Smooth muscle cell (in vitro differentiated cells): ENCODE data around the gene UBLCP1. TPM values are rescaled to one million over a fixed set of nuclear protein-coding genes. Genes with fewer than 3 reads are reported as not detected.
A peak's percentile ranks its signal among the peaks of the same experiment; 100 is the strongest.

Source experiments
- DNase-seq: peaks from one replicate; lab custom pipeline; 2025; ENCODE audit not compliant: unreplicated experiment; lab: John Stamatoyannopoulos, UW
- H2AFZ ChIP-seq: fragments of 200-600 bp; sonication (generic); 2 replicates; pipeline ENCODE4 v1.6.0; 2016; ENCODE audit warnings: antibody characterized with exemption, low read depth, mild to moderate bottlenecking
- H3F3A ChIP-seq: fragments of 200-600 bp; sonication (generic); 2 replicates; pipeline ENCODE4 v1.6.0; 2017; ENCODE audit warnings: antibody characterized with exemption, low read depth
- H3K27ac ChIP-seq: fragments of 200-600 bp; sonication (generic); 2 replicates; pipeline ENCODE4 v1.5.1; 2016; ENCODE audit warnings: low read depth, mild to moderate bottlenecking
- H3K27me3 ChIP-seq: fragments of 200-600 bp; sonication (generic); 2 replicates; pipeline ENCODE4 v1.6.1; 2016; ENCODE audit warnings: low read depth, mild to moderate bottlenecking
- H3K36me3 ChIP-seq: fragments of 200-600 bp; sonication (generic); 2 replicates; pipeline ENCODE4 v1.5.1; 2016; ENCODE audit warnings: low read depth
- H3K4me1 ChIP-seq: fragments of 200-600 bp; sonication (generic); 2 replicates; pipeline ENCODE4 v1.5.1; 2016; ENCODE audit warnings: low read depth
- H3K4me2 ChIP-seq: fragments of 200-600 bp; sonication (generic); 2 replicates; pipeline ENCODE4 v1.6.0; 2016; ENCODE audit warnings: mild to moderate bottlenecking
- H3K4me3 ChIP-seq: fragments of 200-600 bp; sonication (generic); 2 replicates; pipeline ENCODE4 v1.5.1; 2016; ENCODE audit warnings: mild to moderate bottlenecking
- H3K79me2 ChIP-seq: fragments of 200-600 bp; sonication (generic); 2 replicates; pipeline ENCODE4 v1.6.0; 2016; ENCODE audit warnings: low read depth, mild to moderate bottlenecking
- H3K9ac ChIP-seq: fragments of 200-600 bp; sonication (generic); 2 replicates; pipeline ENCODE4 v1.6.0; 2016; ENCODE audit warnings: low read depth
- H3K9me3 ChIP-seq: fragments of 200-600 bp; sonication (generic); replicated peaks from 2 replicates; pipeline ENCODE4 v1.5.1; 2016; ENCODE audit warnings: low read depth
- H4K20me1 ChIP-seq: fragments of 200-600 bp; sonication (generic); 2 replicates; pipeline ENCODE4 v1.6.0; 2016; ENCODE audit warnings: low read depth
- CTCF ChIP-seq: fragments of 200-600 bp; sonication (generic); IDR thresholded peaks from 2 replicates; pipeline ENCODE4 v1.5.1; 2017; ENCODE audit warnings: borderline replicate concordance, mild to moderate bottlenecking, antibody characterized with exemption; ENCODE audit not compliant: insufficient read depth, poor library complexity, severe bottlenecking
- WGBS: methylation state at CpG from one replicate; pipeline ENCODE4 v1.1.7; 2016; ENCODE audit warnings: low lambda C conversion rate; 5-methylcytosine and 5-hydroxymethylcytosine counted together
- polyA plus RNA-seq: library from polyadenylated mRNA; unstranded; fragments of >200 nt; fragmentation: Nextera tagmentation; extraction: Ambion mirVana; gene quantifications from 2 replicates; pipeline ENCODE4 v1.2.1, GENCODE V29; 2016
- total RNA-seq: library from RNA; depleted of rRNA; stranded (reverse); fragments of >200 nt; gene quantifications from 2 replicates; pipeline ENCODE4 v1.2.3, GENCODE V29; 2014

Gene UBLCP1
- total and polyA plus RNA-seq, 2 experiments from 2014 or later = 32.9 to 44.1 TPM

DNA sequence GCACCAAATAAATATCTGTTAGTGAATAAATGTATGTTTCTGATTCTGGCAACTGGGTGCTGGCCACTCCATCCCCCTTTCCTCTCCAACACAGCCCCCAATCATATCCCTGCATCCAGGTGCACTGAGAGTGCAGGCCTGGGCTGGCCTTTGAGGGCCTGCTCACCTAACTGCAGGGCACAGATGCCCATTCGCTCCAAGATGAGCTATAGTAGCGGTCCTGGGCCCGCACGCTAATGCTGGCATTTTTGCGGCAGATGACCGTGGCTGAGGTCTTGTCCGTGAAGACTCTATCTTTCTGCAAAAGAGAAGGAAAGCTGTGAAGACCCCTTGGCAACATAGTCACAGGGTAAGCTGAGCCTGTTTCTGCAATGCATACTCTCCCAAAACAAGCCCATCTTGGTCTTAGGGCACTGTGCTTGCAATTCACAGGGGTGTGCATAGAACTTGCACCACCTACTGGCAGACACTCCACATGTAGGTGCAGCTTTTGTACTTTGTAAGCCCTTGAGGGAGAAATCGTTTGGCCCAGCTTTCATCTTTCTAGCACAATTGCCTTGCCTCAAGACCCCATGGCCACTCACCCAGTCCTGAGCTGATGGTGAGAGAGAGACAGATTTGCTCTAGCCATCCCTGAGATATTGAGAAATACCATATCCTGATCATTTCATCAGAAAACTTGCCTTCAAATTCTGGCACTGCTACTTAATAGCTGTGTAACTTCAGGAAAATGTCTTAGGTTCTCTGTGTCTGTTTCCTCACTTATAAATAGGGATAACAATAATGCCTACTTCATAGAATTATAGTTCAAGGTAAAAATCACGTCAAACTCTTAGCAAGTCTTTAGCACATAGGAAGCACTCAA lies 53.7 kb downstream of the UBLCP1 start:
- H3K9me3 ChIP-seq = no peaks in the 10 kb centered on the region
- H3K36me3 ChIP-seq = no peaks in the 10 kb centered on the region
- H3K4me3 ChIP-seq = no peak overlapping the region
- no peaks in the 10 kb centered on the region for H3F3A ChIP-seq
- no peak overlapping the region for H3K9ac ChIP-seq
- no peak overlapping the region for H3K4me2 ChIP-seq
- no peak for DNase-seq
- peak; percentile 48 for TF ChIP-seq CTCF
- no peaks in the 10 kb centered on the region for H3K79me2 ChIP-seq
- 81% methylated on average over 9 of the region's 9 CpGs for WGBS
- H2AFZ ChIP-seq = no peak overlapping the region
- H3K4me1 ChIP-seq = no peaks in the 10 kb centered on the region
- peaks cover 11% of the 10 kb centered on the region for H3K27me3 ChIP-seq
- H3K27ac ChIP-seq = no peak overlapping the region
- no peaks in the 10 kb centered on the region for H4K20me1 ChIP-seq

DNA sequence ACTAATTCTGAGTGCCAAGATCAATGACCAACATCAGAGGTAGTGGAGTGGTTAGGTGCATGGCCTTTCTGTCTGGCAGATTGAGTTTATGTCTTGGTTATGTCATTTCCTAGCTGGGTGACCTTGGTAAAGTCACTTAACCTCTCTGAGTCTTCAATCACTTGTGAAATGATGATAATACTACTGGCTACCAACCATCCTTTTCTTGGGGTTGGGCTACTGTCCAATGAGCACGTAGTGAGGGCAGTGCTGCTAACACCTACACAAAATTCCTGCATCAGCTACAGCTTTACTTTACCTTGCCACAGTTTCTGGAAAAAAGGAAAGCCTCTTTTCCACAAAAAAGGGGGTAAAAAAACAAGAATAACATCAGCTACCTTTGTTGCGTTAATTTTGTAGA lies 54.8 kb downstream of the UBLCP1 start:
- Histone ChIP-seq H3K4me2 (no peak overlapping the region), H3K9me3 (no peaks in the 10 kb centered on the region)
- 78% methylated on average over 2 of the region's 2 CpGs for WGBS

DNA sequence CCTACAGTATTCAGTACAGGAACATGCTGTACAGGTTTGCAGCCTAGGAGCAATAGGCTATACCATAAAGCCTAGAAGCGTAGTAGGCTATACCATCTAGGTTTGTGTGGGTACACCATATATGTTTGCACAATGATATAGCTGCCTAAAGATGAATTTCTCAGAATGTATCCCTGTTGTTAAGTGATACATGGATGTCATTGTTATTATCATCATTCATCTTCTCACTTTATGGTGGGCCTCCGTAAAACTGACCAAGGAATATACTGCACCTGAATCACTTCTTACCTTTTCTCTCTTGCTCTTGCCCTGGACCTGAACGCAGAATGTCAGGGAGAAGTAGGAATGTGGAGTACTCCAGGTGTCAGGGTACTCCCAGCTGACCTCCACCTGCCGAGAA lies 55.4 kb downstream of the UBLCP1 start:
- no peaks in the 10 kb centered on the region for H3K36me3 ChIP-seq
- H3K4me1 ChIP-seq = no peaks in the 10 kb centered on the region
- H3K27me3 ChIP-seq = no peaks in the 10 kb centered on the region
- no peak overlapping the region for H2AFZ ChIP-seq
- H3K9me3 ChIP-seq = no peaks in the 10 kb centered on the region
- H3F3A ChIP-seq = no peaks in the 10 kb centered on the region
- no peak for TF ChIP-seq CTCF
- no peak overlapping the region for H3K4me3 ChIP-seq
- H3K27ac ChIP-seq = no peak overlapping the region
- H4K20me1 ChIP-seq = no peaks in the 10 kb centered on the region
- no peak overlapping the region for H3K9ac ChIP-seq
- no peak for DNase-seq
- no peak overlapping the region for H3K4me2 ChIP-seq
- WGBS = 87% methylated on average over 4 of the region's 4 CpGs
- H3K79me2 ChIP-seq = no peaks in the 10 kb centered on the region

More for the DNA sequence above, 54.8 kb downstream of the UBLCP1 start:
- H3K4me1 ChIP-seq = no peaks in the 10 kb centered on the region
- no peaks in the 10 kb centered on the region for H4K20me1 ChIP-seq
- no peak for DNase-seq
- no peaks in the 10 kb centered on the region for H3K79me2 ChIP-seq
- H3K36me3 ChIP-seq = no peaks in the 10 kb centered on the region
- no peak for TF ChIP-seq CTCF
- H3K27ac ChIP-seq = no peak overlapping the region
- H2AFZ ChIP-seq = no peak overlapping the region
- H3K9ac ChIP-seq = no peak overlapping the region
- no peaks in the 10 kb centered on the region for H3F3A ChIP-seq
- H3K27me3 ChIP-seq = peaks cover under 1% of the 10 kb centered on the region
- no peak overlapping the region for H3K4me3 ChIP-seq

GRCh38 chr5:159319363-159319762 lies 56.3 kb downstream of the UBLCP1 start:
- no peak overlapping the region for H3K4me2 ChIP-seq
- no peak overlapping the region for H3K27ac ChIP-seq
- H3K4me1 ChIP-seq = no peaks in the 10 kb centered on the region
- 96% methylated on average over 3 of the region's 3 CpGs for WGBS
- no peak overlapping the region for H3K9ac ChIP-seq
- no peaks in the 10 kb centered on the region for H4K20me1 ChIP-seq
- no peaks in the 10 kb centered on the region for H3K36me3 ChIP-seq
- H3K4me3 ChIP-seq = no peak overlapping the region
- H3K27me3 ChIP-seq = no peaks in the 10 kb centered on the region
- no peak for DNase-seq
- no peaks in the 10 kb centered on the region for H3F3A ChIP-seq
- no peaks in the 10 kb centered on the region for H3K79me2 ChIP-seq
- H3K9me3 ChIP-seq = no peaks in the 10 kb centered on the region
- no peak overlapping the region for H2AFZ ChIP-seq
- no peak for TF ChIP-seq CTCF
